Fibroblast of the aortic adventitia (primary cell): ENCODE results near the gene BHLHA15. TPM values are rescaled to one million over a fixed set of nuclear protein-coding genes. Genes with fewer than 3 reads are reported as not detected.

ENCODE experiments used
- DNase-seq: peaks from one replicate; pipeline ENCODE4 v3.0.0-alpha.2; 2010; ENCODE audit warnings: low read depth
- H3K4me3 ChIP-seq: 2 replicates; pipeline ENCODE4 v1.5.1; 2011; ENCODE audit warnings: low read depth, mild to moderate bottlenecking, control low read depth, low read length, moderate library complexity
- CTCF ChIP-seq: IDR thresholded peaks from 2 replicates; pipeline ENCODE4 v1.5.1; 2011; ENCODE audit warnings: mild to moderate bottlenecking, low read length, control low read depth, inconsistent platforms; ENCODE audit not compliant: insufficient read depth
- total RNA-seq: library from RNA; depleted of rRNA; stranded (reverse); fragments of >200 nt; gene quantifications from 2 replicates; pipeline ENCODE4 v1.2.3, GENCODE V29; 2012; ENCODE audit warnings: low replicate concordance

Gene BHLHA15
- total RNA-seq, 1 donor: not detected

- DNase-seq: no peak
- H3K4me3 ChIP-seq: no peak overlapping the region
- TF ChIP-seq CTCF: no peak
Measured at GRCh38 chr7:98167653-98168052, 43.6 kb upstream of the BHLHA15 start.

GRCh38 chr7:98168181-98168903, 42.9 kb upstream of the BHLHA15 start:
- H3K4me3 ChIP-seq: no peak overlapping the region
- TF ChIP-seq CTCF: peak; percentile 81
- peak; percentile 71 for DNase-seq

GRCh38 chr7:98168904-98169621, 42.2 kb upstream of the BHLHA15 start:
- no peak for TF ChIP-seq CTCF
- DNase-seq: no peak
- H3K4me3 ChIP-seq: no peak overlapping the region

- H3K4me3 ChIP-seq: no peak overlapping the region
- TF ChIP-seq CTCF: no peak
- DNase-seq: no peak
Measured at GRCh38 chr7:98170966-98171365, 40.3 kb upstream of the BHLHA15 start.

GRCh38 chr7:98171449-98171848, 39.8 kb upstream of the BHLHA15 start:
- TF ChIP-seq CTCF: no peak
- no peak overlapping the region for H3K4me3 ChIP-seq
- DNase-seq: no peak

- no peak overlapping the region for H3K4me3 ChIP-seq
- DNase-seq: no peak
- TF ChIP-seq CTCF: no peak
Measured at GRCh38 chr7:98174334-98175259, 36.6 kb upstream of the BHLHA15 start.
